ENCODE results near the gene CRYBB3. TPM values are rescaled to one million over a fixed set of nuclear protein-coding genes. Genes with fewer than 3 reads are reported as not detected.
A peak's percentile ranks its signal among the peaks of the same experiment; 100 is the strongest.

CRYBB3 gene
- total and polyA plus RNA-seq, 2 of the 4 experiments (the other 2 are of a cell fraction): not detected

DNA sequence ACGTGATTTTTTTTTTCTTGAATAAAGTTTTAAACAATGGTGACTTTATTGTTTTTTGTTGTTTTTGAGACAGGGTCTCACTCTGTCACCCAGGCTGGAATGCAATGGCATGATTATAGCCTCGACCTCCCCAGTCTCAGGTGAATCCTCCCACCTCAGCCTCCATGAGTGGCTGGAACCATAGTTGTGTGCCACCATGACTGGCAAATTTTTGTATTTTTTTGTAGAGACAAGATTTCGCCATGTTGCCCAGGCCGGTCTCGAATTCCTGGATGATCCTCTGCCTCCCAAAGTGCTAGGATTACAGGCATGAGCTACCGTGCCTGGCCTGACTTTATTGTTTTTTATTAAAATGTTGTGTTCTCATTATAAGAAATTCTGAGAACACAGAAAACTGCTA, 12.2 kb upstream of the CRYBB3 start:
- DNase-seq (no peak), ATAC-seq (ENCODE audit: low read depth) (no peak)
- Histone ChIP-seq H3K18ac (ENCODE audit: low read depth, low read length) (no peak overlapping the region), H4K20me1 (ENCODE audit: insufficient read depth, low read length) (no peaks in the 10 kb centered on the region), H2AK9ac (replicated peaks; ENCODE audit: low read depth, low read length, poor library complexity) (no peak overlapping the region), H3K56ac (ENCODE audit: extremely low read depth, insufficient read depth, low read length) (no peak overlapping the region), H3K9ac (ENCODE audit: low read depth, low read length) (no peak overlapping the region), H3K9me1 (ENCODE audit: insufficient read depth, low read length) (no peaks in the 10 kb centered on the region), H2AK5ac (ENCODE audit: low read depth, low read length) (no peak overlapping the region), H3K9me3 (ENCODE audit: control insufficient read depth, insufficient read depth, low read length) (no peaks in the 10 kb centered on the region), H3K4ac (ENCODE audit: low read depth, low read length) (no peak overlapping the region), H2BK120ac (ENCODE audit: low read depth, low read length) (no peak overlapping the region), H4K5ac (ENCODE audit: low read depth, low read length) (no peak overlapping the region), H3K36me3 (ENCODE audit: control insufficient read depth, insufficient read depth, low read length) (no peaks in the 10 kb centered on the region), H2BK20ac (ENCODE audit: low read depth, low read length) (no peak overlapping the region), H2AFZ (replicated peaks; ENCODE audit: low read length, poor library complexity) (no peak overlapping the region), H3K27me3 (ENCODE audit: control insufficient read depth, insufficient read depth, low read length) (no peaks in the 10 kb centered on the region), H2BK15ac (ENCODE audit: low read depth, low read length) (no peak overlapping the region), H3K14ac (replicated peaks; ENCODE audit: low read depth, low read length) (no peak overlapping the region), H3K4me2 (ENCODE audit: low read depth, low read length) (no peak overlapping the region), H3K4me1 (ENCODE audit: control insufficient read depth, insufficient read depth, low read length) (no peaks in the 10 kb centered on the region), H3K23ac (ENCODE audit: low read depth, low read length) (no peak overlapping the region), H4K91ac (ENCODE audit: insufficient read depth, low read depth, low read length) (no peak overlapping the region), H2BK5ac (ENCODE audit: low read depth, low read length, poor library complexity, severe bottlenecking) (no peak overlapping the region), H3K4me3 (ENCODE audit: insufficient read depth, low read depth, low read length) (no peak overlapping the region), H4K8ac (ENCODE audit: low read depth in 2 of 2, low read length in 2 of 2) (no peak overlapping the region), H3K27ac (ENCODE audit: insufficient read depth, low read length) (no peak overlapping the region), H3K79me1 (ENCODE audit: low read depth in 1 of 2, low read length in 2 of 2) (no peaks in the 10 kb centered on the region)
- CTCF ChIA-PET: no interaction called here
- POLR2A ChIA-PET (ENCODE audit: unreplicated experiment): no interaction called here
- dilution Hi-C loops (cut with HindIII; ENCODE audit: low sequenced_read_pairs, unreplicated experiment) (no loop called here), in situ Hi-C loops (cut with MboI; ENCODE audit: low sequenced_read_pairs) (no loop called here), intact Hi-C loops (cut with micrococcal nuclease) (no loop called here)
- 40% methylated on average over 1 of the region's 6 CpGs; no CpG with 5 or more reads in 1 of the 2 experiments for WGBS, 2 experiments (ENCODE audit: extremely low coverage in 2 of 2, insufficient read length in 1 of 2)
- no TSS peak for BruUV-seq (replicated peaks)
- TF ChIP-seq NFE2L2 (IDR thresholded peaks at IDR 0.05; ENCODE audit: low read depth, low read length) (0 out of 2 replicates have a peak, but pooled peaks have one; percentile 22), CTCF (conservative IDR thresholded peaks at IDR 0.05; ENCODE audit: low read depth, low read length) (no peak)
